Prostate gland (tissue), 2 donors: ENCODE data around the gene GNAS-AS1.

Experiments
- POLR2A ChIP-seq: fragments of 450-650 bp; IDR thresholded peaks from one replicate; pipeline ENCODE4 v1.6.1; 2016; ENCODE audit warnings: antibody characterized with exemption, mild to moderate bottlenecking
- POLR2AphosphoS5 ChIP-seq: sonication (generic); formaldehyde crosslinking; IDR thresholded peaks from one replicate; pipeline ENCODE4 v1.6.1; 2017; ENCODE audit warnings: antibody characterized with exemption
- TF ChIP-seq, protein P1 (sequence below), 4 experiments: fragments of 200-600 bp in 2 of 4; fragments of 450-650 bp in 2 of 4; sonication (generic) in 2 of 4; IDR thresholded peaks; 1 replicate in 3 of 4; 2 replicates in 1 of 4; pipeline ENCODE4 v1.5.1; 2016 to 2019; ENCODE audit warnings: antibody characterized with exemption in 4 of 4, mild to moderate bottlenecking in 2 of 4, moderate library complexity in 2 of 4

DNA sequence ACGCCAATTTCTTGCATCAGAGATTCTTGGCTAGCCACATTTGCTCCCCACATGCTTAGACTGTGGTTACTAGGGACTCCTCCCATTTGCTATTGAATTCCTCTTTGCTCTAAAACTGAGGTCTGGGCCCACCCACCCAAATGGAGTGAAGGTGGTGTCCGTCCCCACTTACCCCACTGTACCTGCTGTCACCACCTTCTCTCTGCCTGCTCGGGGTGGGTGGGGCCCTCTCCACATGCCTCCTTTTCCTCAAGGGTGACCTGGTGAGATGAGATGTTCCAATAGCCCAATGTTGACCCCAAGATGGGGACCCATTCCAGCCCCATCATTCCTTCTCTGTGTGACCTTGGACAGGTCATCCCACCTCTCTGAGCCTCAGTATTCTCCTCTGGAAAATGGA lies 74.6 kb downstream of the GNAS-AS1 start:
- no peak for TF ChIP-seq POLR2A
- TF ChIP-seq, protein P1, sequence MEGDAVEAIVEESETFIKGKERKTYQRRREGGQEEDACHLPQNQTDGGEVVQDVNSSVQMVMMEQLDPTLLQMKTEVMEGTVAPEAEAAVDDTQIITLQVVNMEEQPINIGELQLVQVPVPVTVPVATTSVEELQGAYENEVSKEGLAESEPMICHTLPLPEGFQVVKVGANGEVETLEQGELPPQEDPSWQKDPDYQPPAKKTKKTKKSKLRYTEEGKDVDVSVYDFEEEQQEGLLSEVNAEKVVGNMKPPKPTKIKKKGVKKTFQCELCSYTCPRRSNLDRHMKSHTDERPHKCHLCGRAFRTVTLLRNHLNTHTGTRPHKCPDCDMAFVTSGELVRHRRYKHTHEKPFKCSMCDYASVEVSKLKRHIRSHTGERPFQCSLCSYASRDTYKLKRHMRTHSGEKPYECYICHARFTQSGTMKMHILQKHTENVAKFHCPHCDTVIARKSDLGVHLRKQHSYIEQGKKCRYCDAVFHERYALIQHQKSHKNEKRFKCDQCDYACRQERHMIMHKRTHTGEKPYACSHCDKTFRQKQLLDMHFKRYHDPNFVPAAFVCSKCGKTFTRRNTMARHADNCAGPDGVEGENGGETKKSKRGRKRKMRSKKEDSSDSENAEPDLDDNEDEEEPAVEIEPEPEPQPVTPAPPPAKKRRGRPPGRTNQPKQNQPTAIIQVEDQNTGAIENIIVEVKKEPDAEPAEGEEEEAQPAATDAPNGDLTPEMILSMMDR (IDR thresholded peaks at IDR 0.05) = no peak
- no peak for TF ChIP-seq POLR2AphosphoS5
